Chondrocyte (in vitro differentiated cells): ENCODE results near the gene GFPT1. TPM values are rescaled to one million over a fixed set of nuclear protein-coding genes. Genes with fewer than 3 reads are reported as not detected.
A peak's percentile ranks its signal among the peaks of the same experiment; 100 is the strongest.

Experiments
- DNase-seq: peaks from one replicate; pipeline ENCODE4 v3.0.0; 2021; ENCODE audit warnings: mixed read lengths, low spot score
- H3K27ac Mint-ChIP-seq: one replicate; pipeline ENCODE4 v1.8.0; 2021; ENCODE audit warnings: mild to moderate bottlenecking, moderate library complexity, mixed read lengths; ENCODE audit not compliant: unreplicated experiment
- H3K27me3 Mint-ChIP-seq: 2 replicates; pipeline ENCODE4 v1.8.0; 2021; ENCODE audit warnings: low read depth, mixed read lengths
- H3K36me3 Mint-ChIP-seq: 2 replicates; pipeline ENCODE4 v1.8.0; 2021; ENCODE audit warnings: low read depth, mixed read lengths
- H3K4me1 Mint-ChIP-seq: 2 replicates; pipeline ENCODE4 v1.8.0; 2021; ENCODE audit warnings: low read depth, mild to moderate bottlenecking, mixed read lengths
- H3K4me3 Mint-ChIP-seq: one replicate; pipeline ENCODE4 v1.8.0; 2021; ENCODE audit warnings: mild to moderate bottlenecking, moderate library complexity, mixed read lengths; ENCODE audit not compliant: unreplicated experiment
- H3K9me3 Mint-ChIP-seq: 2 replicates; pipeline ENCODE4 v1.8.0; 2021; ENCODE audit warnings: low read depth, mixed read lengths
- total RNA-seq: library from RNA; stranded (reverse); gene quantifications from 3 replicates; pipeline ENCODE4 v1.2.1, GENCODE V29; 2021
- TF ChIP-seq, protein P1 (sequence below): fragments of 200-600 bp; sonication (generic); IDR thresholded peaks from 2 replicates; pipeline ENCODE4 v1.5.0; 2021; ENCODE audit warnings: antibody characterized with exemption, mild to moderate bottlenecking, moderate library complexity

GFPT1 gene
- total RNA-seq, 1 donor from 2014 or later: 144 TPM

DNA sequence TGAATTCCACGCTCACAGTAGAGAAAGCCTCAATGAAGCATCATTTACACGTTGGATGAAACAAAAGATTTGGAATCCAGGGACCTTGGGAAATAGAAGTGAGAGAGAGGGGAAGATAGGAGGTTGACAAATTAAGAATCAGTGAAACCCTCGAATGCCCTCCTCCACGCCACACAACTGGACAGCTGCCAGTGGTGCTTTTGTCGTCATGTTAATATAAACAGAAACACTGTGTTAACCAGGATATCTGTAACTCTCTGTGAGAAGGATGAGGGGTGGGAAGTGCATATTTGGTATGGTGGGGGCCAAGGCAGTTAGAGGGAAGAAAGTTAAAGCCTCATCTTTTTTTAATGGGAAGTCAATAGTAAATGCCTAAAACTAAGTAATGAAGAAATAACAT, 108.7 kb downstream of the GFPT1 start:
- Mint-ChIP-seq H3K4me3 (no peak overlapping the region), H3K36me3 (peaks cover 3% of the 10 kb centered on the region), H3K9me3 (no peaks in the 10 kb centered on the region), H3K27me3 (no peaks in the 10 kb centered on the region), H3K4me1 (peaks cover 8% of the 10 kb centered on the region), H3K27ac (peak overlapping the region; percentile 3)
- no peak for DNase-seq
- TF ChIP-seq, protein P1, sequence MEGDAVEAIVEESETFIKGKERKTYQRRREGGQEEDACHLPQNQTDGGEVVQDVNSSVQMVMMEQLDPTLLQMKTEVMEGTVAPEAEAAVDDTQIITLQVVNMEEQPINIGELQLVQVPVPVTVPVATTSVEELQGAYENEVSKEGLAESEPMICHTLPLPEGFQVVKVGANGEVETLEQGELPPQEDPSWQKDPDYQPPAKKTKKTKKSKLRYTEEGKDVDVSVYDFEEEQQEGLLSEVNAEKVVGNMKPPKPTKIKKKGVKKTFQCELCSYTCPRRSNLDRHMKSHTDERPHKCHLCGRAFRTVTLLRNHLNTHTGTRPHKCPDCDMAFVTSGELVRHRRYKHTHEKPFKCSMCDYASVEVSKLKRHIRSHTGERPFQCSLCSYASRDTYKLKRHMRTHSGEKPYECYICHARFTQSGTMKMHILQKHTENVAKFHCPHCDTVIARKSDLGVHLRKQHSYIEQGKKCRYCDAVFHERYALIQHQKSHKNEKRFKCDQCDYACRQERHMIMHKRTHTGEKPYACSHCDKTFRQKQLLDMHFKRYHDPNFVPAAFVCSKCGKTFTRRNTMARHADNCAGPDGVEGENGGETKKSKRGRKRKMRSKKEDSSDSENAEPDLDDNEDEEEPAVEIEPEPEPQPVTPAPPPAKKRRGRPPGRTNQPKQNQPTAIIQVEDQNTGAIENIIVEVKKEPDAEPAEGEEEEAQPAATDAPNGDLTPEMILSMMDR: no peak

DNA sequence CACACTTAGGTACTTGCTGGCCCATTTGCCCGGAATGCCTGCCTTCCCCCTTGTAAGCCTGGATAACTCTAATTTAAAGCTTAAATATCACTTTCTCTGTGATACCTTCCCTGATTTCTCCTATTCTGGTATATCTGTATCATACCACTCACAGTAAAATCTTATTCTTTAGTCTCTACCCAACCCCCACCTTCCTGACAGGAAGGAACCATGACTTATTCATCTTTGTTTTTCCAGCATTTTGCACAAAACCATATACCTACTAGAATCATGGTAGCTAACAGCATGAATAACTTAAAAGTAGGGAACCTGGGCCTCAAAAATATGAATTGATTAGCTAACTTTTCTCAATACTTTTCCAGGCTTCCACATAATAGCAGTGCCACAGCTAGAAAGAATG, 111.5 kb downstream of the GFPT1 start:
- H3K27ac Mint-ChIP-seq: no peak overlapping the region
- peaks cover 25% of the 10 kb centered on the region for H3K4me1 Mint-ChIP-seq
- TF ChIP-seq, protein P1: no peak
- no peak overlapping the region for H3K4me3 Mint-ChIP-seq
- DNase-seq: no peak
- H3K27me3 Mint-ChIP-seq: no peaks in the 10 kb centered on the region
- peaks cover 2% of the 10 kb centered on the region for H3K36me3 Mint-ChIP-seq
- H3K9me3 Mint-ChIP-seq: no peaks in the 10 kb centered on the region

DNA sequence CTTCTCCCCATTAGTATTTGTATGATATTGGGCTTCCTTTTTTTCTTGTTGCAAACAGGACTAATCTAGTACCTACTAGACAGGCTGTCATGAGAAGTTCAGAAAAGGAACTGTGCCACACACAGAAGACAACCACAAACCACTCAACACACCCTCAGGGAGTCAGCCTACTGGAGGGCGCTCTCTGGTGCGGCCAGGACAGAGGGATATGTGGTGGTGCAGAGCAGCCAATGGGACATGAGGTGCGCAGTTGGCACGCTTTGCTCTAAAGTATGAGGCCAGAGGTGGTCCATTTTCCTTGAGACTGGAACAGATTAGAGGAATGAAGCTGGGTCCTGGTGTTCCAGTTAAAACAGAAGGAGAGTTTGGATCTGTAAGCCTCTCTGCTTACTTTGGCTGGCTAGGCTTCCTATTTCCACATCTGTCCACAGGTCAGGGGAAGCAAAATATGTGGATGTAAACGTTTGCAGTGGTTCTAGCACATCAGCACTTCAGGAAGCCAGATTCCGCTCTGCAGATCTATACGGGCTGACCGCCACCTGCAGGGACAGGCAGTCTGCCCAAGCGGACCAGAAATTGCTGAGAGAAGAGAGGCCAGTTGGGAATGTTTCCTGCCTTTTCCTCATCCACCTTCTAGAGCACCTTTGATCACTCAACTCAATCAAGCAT, 114.1 kb downstream of the GFPT1 start:
- TF ChIP-seq, protein P1: peak; percentile 48
- Mint-ChIP-seq H3K4me1 (peaks cover 22% of the 10 kb centered on the region), H3K9me3 (no peaks in the 10 kb centered on the region), H3K36me3 (peaks cover 2% of the 10 kb centered on the region), H3K27me3 (no peaks in the 10 kb centered on the region), H3K4me3 (no peak overlapping the region), H3K27ac (no peak overlapping the region)
- DNase-seq: no peak

DNA sequence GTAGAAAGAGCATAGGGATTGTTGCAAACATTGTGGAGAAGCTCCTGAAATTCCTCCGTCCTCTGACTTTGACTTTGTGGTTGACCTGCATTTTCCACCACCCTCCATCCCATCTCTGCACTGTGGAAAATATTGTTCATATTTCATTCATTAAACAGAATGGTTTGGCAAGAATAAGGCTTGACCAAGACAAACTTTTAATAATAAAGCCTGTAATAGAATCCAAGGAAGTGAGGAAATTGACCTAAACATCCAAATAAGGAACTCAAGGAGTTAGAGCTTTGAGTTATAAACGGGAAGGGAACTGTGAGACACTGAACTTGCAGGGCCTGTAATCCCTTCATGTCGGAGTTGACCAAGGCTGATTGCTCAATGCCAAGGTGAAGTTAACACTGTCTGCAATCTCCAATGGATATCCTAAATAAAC, 115.2 kb downstream of the GFPT1 start:
- Mint-ChIP-seq H3K27me3 (no peaks in the 10 kb centered on the region), H3K36me3 (peaks cover 2% of the 10 kb centered on the region), H3K4me3 (no peak overlapping the region), H3K4me1 (peaks cover 22% of the 10 kb centered on the region), H3K9me3 (no peaks in the 10 kb centered on the region), H3K27ac (peak overlapping the region; percentile 23)
- TF ChIP-seq, protein P1: no peak
- DNase-seq: no peak

Other genes with a start within 250 kb of the GFPT1 start
- gene NFU1, start 50.2 kb upstream of the GFPT1 start, total RNA-seq: 40.7 to 42.5 TPM (median 40.7 TPM) in 3 replicates